Hepatocyte (in vitro differentiated cells): ENCODE data around the gene ADORA1.

ENCODE experiments used
- EZH2 ChIP-seq: fragments of 200-600 bp; sonication (generic); IDR thresholded peaks from 2 replicates; pipeline ENCODE4 v1.6.1; 2016; ENCODE audit warnings: antibody characterized with exemption, mild to moderate bottlenecking, borderline replicate concordance
- EZH2phosphoT487 ChIP-seq: fragments of 200-600 bp; sonication (generic); IDR thresholded peaks from one replicate; pipeline ENCODE4 v1.6.1; 2018; ENCODE audit warnings: antibody characterized with exemption, mild to moderate bottlenecking, low read depth, moderate library complexity; ENCODE audit not compliant: unreplicated experiment, severe bottlenecking
- TF ChIP-seq, protein P1 (sequence below): fragments of 200-600 bp; sonication (generic); IDR thresholded peaks from 2 replicates; pipeline ENCODE4 v1.5.1; 2016; ENCODE audit warnings: antibody characterized with exemption, mild to moderate bottlenecking; ENCODE audit not compliant: poor library complexity

- TF ChIP-seq EZH2 (no peak), EZH2phosphoT487 (no peak)
- TF ChIP-seq, protein P1, sequence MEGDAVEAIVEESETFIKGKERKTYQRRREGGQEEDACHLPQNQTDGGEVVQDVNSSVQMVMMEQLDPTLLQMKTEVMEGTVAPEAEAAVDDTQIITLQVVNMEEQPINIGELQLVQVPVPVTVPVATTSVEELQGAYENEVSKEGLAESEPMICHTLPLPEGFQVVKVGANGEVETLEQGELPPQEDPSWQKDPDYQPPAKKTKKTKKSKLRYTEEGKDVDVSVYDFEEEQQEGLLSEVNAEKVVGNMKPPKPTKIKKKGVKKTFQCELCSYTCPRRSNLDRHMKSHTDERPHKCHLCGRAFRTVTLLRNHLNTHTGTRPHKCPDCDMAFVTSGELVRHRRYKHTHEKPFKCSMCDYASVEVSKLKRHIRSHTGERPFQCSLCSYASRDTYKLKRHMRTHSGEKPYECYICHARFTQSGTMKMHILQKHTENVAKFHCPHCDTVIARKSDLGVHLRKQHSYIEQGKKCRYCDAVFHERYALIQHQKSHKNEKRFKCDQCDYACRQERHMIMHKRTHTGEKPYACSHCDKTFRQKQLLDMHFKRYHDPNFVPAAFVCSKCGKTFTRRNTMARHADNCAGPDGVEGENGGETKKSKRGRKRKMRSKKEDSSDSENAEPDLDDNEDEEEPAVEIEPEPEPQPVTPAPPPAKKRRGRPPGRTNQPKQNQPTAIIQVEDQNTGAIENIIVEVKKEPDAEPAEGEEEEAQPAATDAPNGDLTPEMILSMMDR = no peak
Observed at GRCh38 chr1:203169770-203170520, 42.4 kb downstream of the ADORA1 start.
